Gastrocnemius medialis (tissue), 4 donors: Measurements from ENCODE around the gene PPP1R17. TPM values are rescaled to one million over a fixed set of nuclear protein-coding genes. Genes with fewer than 3 reads are reported as not detected.

ENCODE experiments used
- ATAC-seq, 2 donors: fragments of 150-250 bp; one replicate each; pipeline ENCODE4 v1.9.1; 2016
- DNase-seq, 2 donors: peaks; one replicate each; pipeline ENCODE4 v3.0.0-alpha.2; 2019
- H3K27ac ChIP-seq, 4 donors: fragments of 200-600 bp; sonication (generic); 1 replicate in 1 of 4; 2 replicates in 3 of 4; pipeline ENCODE4 v1.5.1; 2016 to 2018; ENCODE audit warnings: mild to moderate bottlenecking in 2 of 4, moderate library complexity in 1 of 4
- H3K27me3 ChIP-seq, 3 donors: fragments of 200-600 bp; sonication (generic) in 2 of 3; 1 replicate in 1 of 3; 2 replicates in 2 of 3; pipeline versions ENCODE4 v1.5.1 to v1.6.0; 2016 to 2019; ENCODE audit warnings: mild to moderate bottlenecking in 1 of 3, moderate library complexity in 1 of 3
- H3K36me3 ChIP-seq, 2 donors: fragments of 200-600 bp; sonication (generic) in 1 of 2; one replicate each; pipeline ENCODE4 v1.5.1; 2017 to 2018
- H3K4me1 ChIP-seq, 2 donors: fragments of 200-600 bp; sonication (generic) in 1 of 2; one replicate each; pipeline ENCODE4 v1.5.1; 2016 to 2017; ENCODE audit warnings: mild to moderate bottlenecking in 2 of 2
- H3K4me3 ChIP-seq, 4 donors: fragments of 200-600 bp; sonication (generic) in 3 of 4; 1 replicate in 1 of 4; 2 replicates in 3 of 4; pipeline ENCODE4 v1.5.1; 2016 to 2019; ENCODE audit warnings: mild to moderate bottlenecking in 2 of 4
- H3K9me3 ChIP-seq, 3 donors: fragments of 200-600 bp; sonication (generic) in 2 of 3; 1 replicate in 1 of 3; 2 replicates in 2 of 3; pipeline ENCODE4 v1.5.1; 2016 to 2019
- CTCF ChIP-seq, 5 experiments: fragments of 450-650 bp in 3 of 5; fragments of 200-600 bp in 2 of 5; sonication (generic) in 2 of 5; IDR thresholded peaks in 4 of 5; conservative IDR thresholded peaks in 1 of 5; 1 replicate in 4 of 5; 2 replicates in 1 of 5; pipeline ENCODE4 v1.5.1; 2016 to 2019; ENCODE audit warnings: antibody characterized with exemption in 5 of 5, mild to moderate bottlenecking in 3 of 5, moderate library complexity in 3 of 5
- POLR2A ChIP-seq, 2 donors: fragments of 450-650 bp; IDR thresholded peaks; one replicate each; pipeline ENCODE4 v1.6.1; 2017; ENCODE audit warnings: antibody characterized with exemption in 2 of 2, mild to moderate bottlenecking in 2 of 2, moderate library complexity in 2 of 2
- in situ Hi-C, 4 donors: fragments of 200-750 bp; cut with MboI; loops; one replicate each; pipeline versions ENCODE4 v1.15.0 to v1.8.0; 2017; ENCODE audit warnings: low sequenced_read_pairs in 4 of 4
- intact Hi-C: fragments of 100-400 bp; cut with DNase I; formaldehyde crosslinking; loops from one replicate; pipeline ENCODE4 v1.15.1; 2023; ENCODE audit warnings: low total_unique reads
- total RNA-seq, 4 donors: library from RNA; depleted of rRNA; stranded (reverse); fragments of >200 nt; gene quantifications; one replicate each; pipeline versions ENCODE4 v1.1.0 to v1.2.3, GENCODE V29; 2016

Gene PPP1R17
- total RNA-seq, 4 donors from 2014 or later: not detected

DNA sequence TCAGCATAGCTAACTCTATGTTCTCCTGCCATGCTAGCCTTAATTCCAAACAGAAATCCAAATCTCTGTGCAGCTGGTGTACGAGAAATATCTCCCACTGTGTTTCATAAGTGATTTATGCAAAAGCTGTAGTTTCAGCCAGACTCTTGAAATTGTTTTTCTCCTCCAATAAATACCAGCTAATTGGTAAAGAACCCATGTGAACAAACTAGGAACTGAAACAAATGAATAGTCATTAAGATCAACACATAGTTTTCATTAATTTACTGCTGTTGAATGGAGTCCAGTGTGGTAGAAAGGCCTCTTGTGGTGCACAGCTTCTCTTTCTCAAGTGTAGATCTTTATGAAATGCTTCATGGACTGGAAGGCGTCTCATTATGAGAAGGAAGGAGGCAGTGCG is 18.4 kb downstream of the PPP1R17 start:
- H3K4me3 ChIP-seq: no peak overlapping the region
- intact Hi-C loops: no loop called here
- H3K27me3 ChIP-seq: no peaks in the 10 kb centered on the region
- in situ Hi-C loops: no loop called here
- no peak for DNase-seq
- ATAC-seq: no peak
- no peak for TF ChIP-seq POLR2A (IDR thresholded peaks at IDR 0.05)
- TF ChIP-seq CTCF (IDR thresholded peaks at IDR 0.05 in 4 of 5, conservative IDR thresholded peaks at IDR 0.05 in 1 of 5): no peak
- no peaks in the 10 kb centered on the region for H3K9me3 ChIP-seq
- H3K36me3 ChIP-seq: no peaks in the 10 kb centered on the region
- no peaks in the 10 kb centered on the region for H3K4me1 ChIP-seq
- H3K27ac ChIP-seq: no peak overlapping the region

DNA sequence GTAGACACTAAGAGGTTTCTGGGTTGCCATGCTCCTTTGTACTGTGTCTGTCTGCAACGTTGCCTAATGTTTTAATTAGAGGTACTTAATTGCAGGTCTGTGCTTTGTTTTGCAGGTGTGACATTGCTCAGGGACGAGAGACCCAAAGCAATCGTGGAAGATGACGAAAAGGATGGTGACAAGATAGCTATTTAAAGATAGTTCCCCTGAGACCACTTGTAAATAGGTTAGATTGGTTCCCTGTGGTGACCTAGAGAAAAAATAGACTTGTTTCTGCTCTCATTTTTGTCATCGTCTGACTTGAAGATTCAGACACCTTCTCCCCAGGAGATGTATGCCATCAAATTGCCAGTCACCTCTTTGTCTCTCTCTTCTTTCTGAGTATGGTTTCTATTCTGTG is 20.1 kb downstream of the PPP1R17 start:
- no peak overlapping the region for H3K27ac ChIP-seq
- H3K36me3 ChIP-seq: no peaks in the 10 kb centered on the region
- no peaks in the 10 kb centered on the region for H3K27me3 ChIP-seq
- no peak for TF ChIP-seq CTCF (IDR thresholded peaks at IDR 0.05 in 4 of 5, conservative IDR thresholded peaks at IDR 0.05 in 1 of 5)
- no peak for TF ChIP-seq POLR2A (IDR thresholded peaks at IDR 0.05)
- H3K9me3 ChIP-seq: no peaks in the 10 kb centered on the region
- H3K4me3 ChIP-seq: no peak overlapping the region
- no peak for ATAC-seq
- no peaks in the 10 kb centered on the region for H3K4me1 ChIP-seq
- DNase-seq: no peak
- intact Hi-C loops (no loop called here), in situ Hi-C loops (no loop called here)

DNA sequence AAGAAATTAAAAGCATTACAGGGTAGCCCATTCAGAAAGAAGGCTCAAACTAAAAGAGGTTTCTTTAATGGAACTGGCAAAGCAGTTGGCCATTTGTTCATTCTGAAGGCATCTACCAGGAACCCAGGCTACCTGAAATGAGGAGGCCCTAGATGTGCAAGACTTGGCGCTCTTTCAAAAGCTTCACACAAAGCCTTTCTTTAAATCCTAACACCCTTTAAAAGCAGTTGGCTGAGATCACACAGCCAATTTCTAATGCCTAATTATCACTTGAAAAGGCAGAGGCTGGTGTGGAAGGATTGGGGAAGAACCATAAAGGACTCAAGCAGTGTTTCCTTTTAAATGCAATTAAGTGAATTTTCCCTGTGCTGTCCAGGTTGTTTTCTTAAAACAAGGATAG is 23.2 kb downstream of the PPP1R17 start:
- no peak for DNase-seq
- H3K9me3 ChIP-seq: no peaks in the 10 kb centered on the region
- no peaks in the 10 kb centered on the region for H3K27me3 ChIP-seq
- TF ChIP-seq CTCF (IDR thresholded peaks at IDR 0.05 in 4 of 5, conservative IDR thresholded peaks at IDR 0.05 in 1 of 5): no peak
- no peak for TF ChIP-seq POLR2A (IDR thresholded peaks at IDR 0.05)
- ATAC-seq: no peak
- H3K27ac ChIP-seq: no peak overlapping the region
- H3K36me3 ChIP-seq: no peaks in the 10 kb centered on the region
- no peaks in the 10 kb centered on the region for H3K4me1 ChIP-seq
- intact Hi-C loops: no loop called here
- no peak overlapping the region for H3K4me3 ChIP-seq
- in situ Hi-C loops: no loop called here

DNA sequence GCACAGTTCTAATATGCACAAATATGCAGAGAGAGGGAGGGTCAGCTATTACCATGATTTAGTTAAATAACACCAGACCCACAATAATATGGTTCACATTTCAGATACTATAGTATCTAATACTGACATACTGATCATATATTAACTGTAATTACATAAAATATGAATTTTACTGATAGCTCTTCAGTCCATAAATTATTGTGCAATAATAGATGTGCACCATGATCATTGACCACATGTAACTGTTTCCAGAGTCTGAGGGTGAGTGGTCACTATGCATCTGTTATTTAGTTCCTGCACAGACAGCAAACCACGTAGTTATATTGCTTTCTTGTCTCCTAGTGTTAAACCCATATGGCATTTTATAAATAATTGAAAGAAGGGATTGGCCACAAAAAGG is 29.3 kb downstream of the PPP1R17 start:
- no peaks in the 10 kb centered on the region for H3K27me3 ChIP-seq
- intact Hi-C loops: no loop called here
- ATAC-seq: no peak
- DNase-seq: no peak
- no peaks in the 10 kb centered on the region for H3K4me1 ChIP-seq
- no peaks in the 10 kb centered on the region for H3K9me3 ChIP-seq
- TF ChIP-seq POLR2A (IDR thresholded peaks at IDR 0.05): no peak
- TF ChIP-seq CTCF (IDR thresholded peaks at IDR 0.05 in 4 of 5, conservative IDR thresholded peaks at IDR 0.05 in 1 of 5): no peak
- no peaks in the 10 kb centered on the region for H3K36me3 ChIP-seq
- no peak overlapping the region for H3K27ac ChIP-seq
- in situ Hi-C loops: no loop called here
- H3K4me3 ChIP-seq: no peak overlapping the region

- Histone ChIP-seq H3K9me3 (no peaks in the 10 kb centered on the region), H3K27ac (no peak overlapping the region), H3K4me1 (no peaks in the 10 kb centered on the region), H3K4me3 (no peak overlapping the region), H3K36me3 (no peaks in the 10 kb centered on the region), H3K27me3 (no peaks in the 10 kb centered on the region)
- in situ Hi-C loops: no loop called here
- intact Hi-C loops: no loop called here
- TF ChIP-seq CTCF (IDR thresholded peaks at IDR 0.05 in 4 of 5, conservative IDR thresholded peaks at IDR 0.05 in 1 of 5) (no peak), POLR2A (IDR thresholded peaks at IDR 0.05) (no peak)
- DNase-seq (no peak), ATAC-seq (no peak)
Observed at GRCh38 chr7:31720366-31720765, 33.4 kb downstream of the PPP1R17 start.
